Measurements from ENCODE around the gene OR52K1. TPM values are rescaled to one million over a fixed set of nuclear protein-coding genes. Genes with fewer than 3 reads are reported as not detected.

Gene OR52K1
- total RNA-seq, 1 experiment from 2014 or later = not detected

GRCh38 chr11:4433856-4434255 is 48.6 kb upstream of the OR52K1 start:
- Histone ChIP-seq H3K9ac (ENCODE audit: low read length) (no peak overlapping the region), H3K9me2 (ENCODE audit: insufficient read depth) (no peaks in the 10 kb centered on the region), H3K27ac (ENCODE audit: low read depth, low read length) (no peak overlapping the region), H3K36me3 (ENCODE audit: control insufficient read depth in 1 of 2, insufficient read depth in 2 of 2, low read length in 2 of 2) (no peaks in the 10 kb centered on the region), H2AFZ (ENCODE audit: low read depth, low read length, poor library complexity, severe bottlenecking) (no peak overlapping the region), H4K20me1 (ENCODE audit: insufficient read depth) (no peaks in the 10 kb centered on the region), H3K4me1 (ENCODE audit: control insufficient read depth in 1 of 2, insufficient read depth in 2 of 2, low read length in 2 of 2) (no peaks in the 10 kb centered on the region), H3K4me3 (replicated peaks in 1 of 2; ENCODE audit: low read depth in 1 of 2, low read length in 2 of 2) (no peak overlapping the region), H3K27me3 (ENCODE audit: insufficient read depth, low read length) (peaks cover 21% of the 10 kb centered on the region; the same call in 1 of the 2 replicates), H3K4me2 (ENCODE audit: low read length) (no peak overlapping the region), H3K79me2 (ENCODE audit: insufficient read depth, low read length) (no peaks in the 10 kb centered on the region), H3K9me3 (ENCODE audit: control insufficient read depth in 1 of 2, insufficient read depth in 1 of 2, low read depth in 1 of 2, low read length in 2 of 2) (no peaks in the 10 kb centered on the region)
- ChIA-PET POLR2A (no interaction called here), CTCF (no interaction called here), RAD21 (ENCODE audit: low non-redundant PET in 1 of 2, low total read pairs in 2 of 2, uncharacterized antibody in 2 of 2, unreplicated experiment in 2 of 2) (no interaction called here)
- TF ChIP-seq JUND (IDR thresholded peaks at IDR 0.05) (no peak), EZH2 (IDR thresholded peaks at IDR 0.05) (no peak), EZH2phosphoT487 (IDR thresholded peaks at IDR 0.05; ENCODE audit: borderline replicate concordance) (no peak), POLR2AphosphoS5 (IDR thresholded peaks at IDR 0.05; ENCODE audit: low read depth, low read length) (no peak), ZFX (IDR thresholded peaks at IDR 0.05) (no peak), CTCF (IDR thresholded peaks at IDR 0.05 in 2 of 3, conservative IDR thresholded peaks at IDR 0.05 in 1 of 3; ENCODE audit: borderline replicate concordance in 1 of 3, insufficient read depth in 1 of 3, low read depth in 2 of 3, low read length in 2 of 3) (no peak), FOSL1 (IDR thresholded peaks at IDR 0.05; ENCODE audit: low read depth) (no peak)
- BruUV-seq (replicated peaks) = no TSS peak
- ATAC-seq = no peak
- intact Hi-C loops (cut with micrococcal nuclease) = no loop called here
- DNase-seq (ENCODE audit: low read depth, low spot score) = no peak

- TF ChIP-seq ELF1 (IDR thresholded peaks at IDR 0.05; ENCODE audit: borderline replicate concordance, low read depth) (no peak), ZBTB33 (IDR thresholded peaks at IDR 0.05; ENCODE audit: extremely low read depth, insufficient replicate concordance, low read length) (no peak), ZNF274 (IDR thresholded peaks at IDR 0.05; ENCODE audit: low read depth, low read length) (no peak), REST (IDR thresholded peaks at IDR 0.05; ENCODE audit: low read depth) (no peak)
- BruUV-seq (replicated peaks) = no TSS peak
- Histone ChIP-seq H3K4me1 (ENCODE audit: control insufficient read depth in 1 of 2, insufficient read depth in 2 of 2, low read length in 2 of 2) (no peaks in the 10 kb centered on the region), H3K79me2 (ENCODE audit: insufficient read depth, low read length) (no peaks in the 10 kb centered on the region), H3K27me3 (ENCODE audit: insufficient read depth, low read length) (peaks cover 21% of the 10 kb centered on the region; the same call in 1 of the 2 replicates), H3K9me2 (ENCODE audit: insufficient read depth) (no peaks in the 10 kb centered on the region), H3K9ac (ENCODE audit: low read length) (no peak overlapping the region), H3K9me3 (ENCODE audit: control insufficient read depth in 1 of 2, insufficient read depth in 1 of 2, low read depth in 1 of 2, low read length in 2 of 2) (no peaks in the 10 kb centered on the region), H3K36me3 (ENCODE audit: control insufficient read depth in 1 of 2, insufficient read depth in 2 of 2, low read length in 2 of 2) (no peaks in the 10 kb centered on the region), H3K4me3 (replicated peaks in 1 of 2; ENCODE audit: low read depth in 1 of 2, low read length in 2 of 2) (no peak overlapping the region), H3K27ac (ENCODE audit: low read depth, low read length) (no peak overlapping the region), H2AFZ (ENCODE audit: low read depth, low read length, poor library complexity, severe bottlenecking) (no peak overlapping the region), H4K20me1 (ENCODE audit: insufficient read depth) (no peaks in the 10 kb centered on the region), H3K4me2 (ENCODE audit: low read length) (no peak overlapping the region)
- ChIA-PET CTCF (no interaction called here), POLR2A (no interaction called here), RAD21 (ENCODE audit: low non-redundant PET in 1 of 2, low total read pairs in 2 of 2, uncharacterized antibody in 2 of 2, unreplicated experiment in 2 of 2) (no interaction called here)
- ATAC-seq (no peak), DNase-seq (ENCODE audit: low read depth, low spot score) (no peak)
- intact Hi-C loops (cut with micrococcal nuclease) = no loop called here
Observed at GRCh38 chr11:4436411-4436810, 46.0 kb upstream of the OR52K1 start.

All from HCT116 (cell line).